ENCODE results near the gene DPP4.

DPP4 gene

GRCh38 chr2:162073888-162074631 lies at the start of gene DPP4:
Gene DPP4 (minus strand): TSS chr2:162074215. CDS start chr2:162073981, 234 bp downstream.
- no peak for DNase-seq

GRCh38 chr2:162118166-162119031 lies 44.4 kb upstream of the DPP4 start:
- no peak for DNase-seq

- no peak for DNase-seq
Observed at GRCh38 chr2:162116352-162116751, 42.3 kb upstream of the DPP4 start.

GRCh38 chr2:162115076-162115475 lies 41.1 kb upstream of the DPP4 start:
- DNase-seq, result no peak

- no peak for DNase-seq
Observed at GRCh38 chr2:162114271-162114670, 40.3 kb upstream of the DPP4 start.

- no peak for DNase-seq
Observed at GRCh38 chr2:162113776-162114168, 39.8 kb upstream of the DPP4 start.

GRCh38 chr2:162113088-162113775 lies 39.2 kb upstream of the DPP4 start:
- DNase-seq, result no peak

GRCh38 chr2:162111958-162112850 lies 38.2 kb upstream of the DPP4 start:
- DNase-seq, result no peak

- DNase-seq, result no peak
Observed at GRCh38 chr2:162107361-162107901, 33.4 kb upstream of the DPP4 start.

GRCh38 chr2:162106746-162107145 lies 32.7 kb upstream of the DPP4 start:
- no peak for DNase-seq

GRCh38 chr2:162106146-162106551 lies 32.1 kb upstream of the DPP4 start:
- DNase-seq, result no peak

GRCh38 chr2:162103443-162104009 lies 29.5 kb upstream of the DPP4 start:
- DNase-seq, result peak; percentile 85

GRCh38 chr2:162100579-162100978 lies 26.6 kb upstream of the DPP4 start:
- no peak for DNase-seq

GRCh38 chr2:162099836-162100235 lies 25.8 kb upstream of the DPP4 start:
- DNase-seq, result no peak

- no peak for DNase-seq
Observed at GRCh38 chr2:162092658-162093556, 18.9 kb upstream of the DPP4 start.

- no peak for DNase-seq
Observed at GRCh38 chr2:162092008-162092390, 18.0 kb upstream of the DPP4 start.

- DNase-seq, result no peak
Observed at GRCh38 chr2:162091325-162092007, 17.5 kb upstream of the DPP4 start.

GRCh38 chr2:162090109-162090508 lies 16.1 kb upstream of the DPP4 start:
- no peak for DNase-seq

GRCh38 chr2:162086904-162087303 lies 12.9 kb upstream of the DPP4 start:
- no peak for DNase-seq
